Measurements from ENCODE around the gene ZNF511.

- TF ChIP-seq POLR2A (IDR thresholded peaks at IDR 0.05) (no peak), CTCF (IDR thresholded peaks at IDR 0.05) (no peak)
Measured at GRCh38 chr10:133268532-133268931, 40.2 kb upstream of the ZNF511 start.
